ENCODE data around the gene TAL2. TPM values are rescaled to one million over a fixed set of nuclear protein-coding genes. Genes with fewer than 3 reads are reported as not detected.

Gene TAL2
- total RNA-seq, 1 donor from 2014 or later: not detected

- no peaks in the 10 kb centered on the region for H3K27me3 ChIP-seq (ENCODE audit: control insufficient read depth, insufficient read depth, low read length)
- DNase-seq (ENCODE audit: low read depth) (peak; percentile 54), FAIRE-seq (no peak)
- TF ChIP-seq CTCF (IDR thresholded peaks at IDR 0.05; ENCODE audit: insufficient read depth, low read length, severe bottlenecking): no peak
- H3K4me3 ChIP-seq (ENCODE audit: low read depth, low read length): peak within 1 kb of the TSS; percentile 85
- no peaks in the 10 kb centered on the region for H3K36me3 ChIP-seq (ENCODE audit: control insufficient read depth, insufficient read depth, low read length)
Observed at GRCh38 chr9:105694190-105694847, 32.1 kb downstream of the TAL2 start, which contains the start of gene TMEM38B. Gene TMEM38B (plus strand): TSS chr9:105694541. CDS start chr9:105694661, 120 bp downstream.

GRCh38 chr9:105694848-105695581 is 32.8 kb downstream of the TAL2 start:
- peak; percentile 36 for DNase-seq (ENCODE audit: low read depth)

GRCh38 chr9:105696219-105696793 is 34.0 kb downstream of the TAL2 start:
- no peaks in the 10 kb centered on the region for H3K36me3 ChIP-seq (ENCODE audit: control insufficient read depth, insufficient read depth, low read length)
- no peaks in the 10 kb centered on the region for H3K27me3 ChIP-seq (ENCODE audit: control insufficient read depth, insufficient read depth, low read length)
- FAIRE-seq (no peak), DNase-seq (ENCODE audit: low read depth) (no peak)
- TF ChIP-seq CTCF (IDR thresholded peaks at IDR 0.05; ENCODE audit: insufficient read depth, low read length, severe bottlenecking): no peak
- no peak overlapping the region for H3K4me3 ChIP-seq (ENCODE audit: low read depth, low read length)

More at GRCh38 chr9:105694848-105695581, 32.8 kb downstream of the TAL2 start:
- peak overlapping the region; percentile 85 for H3K4me3 ChIP-seq (ENCODE audit: low read depth, low read length)
- FAIRE-seq: no peak
- H3K36me3 ChIP-seq (ENCODE audit: control insufficient read depth, insufficient read depth, low read length): no peaks in the 10 kb centered on the region
- no peak for TF ChIP-seq CTCF (IDR thresholded peaks at IDR 0.05; ENCODE audit: insufficient read depth, low read length, severe bottlenecking)
- no peaks in the 10 kb centered on the region for H3K27me3 ChIP-seq (ENCODE audit: control insufficient read depth, insufficient read depth, low read length)

DNA sequence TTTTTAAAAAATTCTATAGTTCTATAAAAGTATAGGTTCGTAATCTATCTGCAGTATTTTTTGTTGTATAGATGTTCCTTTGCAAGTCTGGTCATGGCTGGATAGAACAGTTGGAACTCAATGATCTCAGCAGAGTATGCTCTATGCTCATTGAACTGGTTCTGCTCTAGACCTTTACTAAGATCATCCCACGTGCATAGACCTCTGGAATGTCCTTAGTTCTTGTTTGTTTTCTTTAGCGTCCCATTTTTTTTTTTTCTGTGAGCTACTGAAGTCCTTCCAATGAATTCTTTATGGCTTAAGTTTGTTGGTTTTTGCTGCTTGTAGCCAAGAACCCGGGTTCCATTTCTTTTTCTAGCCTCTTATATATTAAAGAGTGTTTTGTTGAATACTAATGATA is 35.6 kb downstream of the TAL2 start:
- no peak overlapping the region for H3K4me3 ChIP-seq (ENCODE audit: low read depth, low read length)
- no peaks in the 10 kb centered on the region for H3K36me3 ChIP-seq (ENCODE audit: control insufficient read depth, insufficient read depth, low read length)
- no peaks in the 10 kb centered on the region for H3K27me3 ChIP-seq (ENCODE audit: control insufficient read depth, insufficient read depth, low read length)
- FAIRE-seq (no peak), DNase-seq (ENCODE audit: low read depth) (peak; percentile 12)
- no peak for TF ChIP-seq CTCF (IDR thresholded peaks at IDR 0.05; ENCODE audit: insufficient read depth, low read length, severe bottlenecking)

DNA sequence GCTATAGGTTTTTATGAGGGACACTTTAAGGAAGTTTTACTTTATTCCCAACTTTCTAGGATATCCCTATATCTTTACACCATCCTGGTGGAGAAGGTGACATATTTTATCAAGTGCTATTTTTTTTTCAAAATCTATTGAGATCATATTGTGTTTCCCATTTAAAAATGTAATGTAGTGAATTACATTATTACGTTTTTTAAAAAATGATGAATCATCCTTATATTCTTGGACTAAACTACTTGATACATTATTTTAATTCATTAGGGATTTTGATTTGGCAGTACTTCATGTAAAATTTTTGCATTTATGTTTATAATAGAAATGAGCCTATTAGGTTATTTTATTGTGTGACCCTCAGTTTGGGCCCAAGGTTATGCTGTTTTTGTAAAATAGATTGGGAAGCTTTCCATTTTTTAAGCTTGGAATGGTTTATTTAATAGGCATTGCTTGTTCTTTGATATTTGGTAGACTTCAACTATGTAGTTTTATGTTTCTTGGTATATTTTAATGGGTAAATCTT is 36.2 kb downstream of the TAL2 start:
- no peak overlapping the region for H3K4me3 ChIP-seq (ENCODE audit: low read depth, low read length)
- H3K36me3 ChIP-seq (ENCODE audit: control insufficient read depth, insufficient read depth, low read length): no peaks in the 10 kb centered on the region
- no peaks in the 10 kb centered on the region for H3K27me3 ChIP-seq (ENCODE audit: control insufficient read depth, insufficient read depth, low read length)
- FAIRE-seq (no peak), DNase-seq (ENCODE audit: low read depth) (no peak)
- no peak for TF ChIP-seq CTCF (IDR thresholded peaks at IDR 0.05; ENCODE audit: insufficient read depth, low read length, severe bottlenecking)

Data from bronchial epithelial cell (primary cell).